Right forelimb (tissue), 1 donor: Measurements from ENCODE around the gene SEC16A.

Experiments used
- DNase-seq: peaks from one replicate; pipeline ENCODE4 v3.0.0-alpha.2; 2018

SEC16A gene

DNA sequence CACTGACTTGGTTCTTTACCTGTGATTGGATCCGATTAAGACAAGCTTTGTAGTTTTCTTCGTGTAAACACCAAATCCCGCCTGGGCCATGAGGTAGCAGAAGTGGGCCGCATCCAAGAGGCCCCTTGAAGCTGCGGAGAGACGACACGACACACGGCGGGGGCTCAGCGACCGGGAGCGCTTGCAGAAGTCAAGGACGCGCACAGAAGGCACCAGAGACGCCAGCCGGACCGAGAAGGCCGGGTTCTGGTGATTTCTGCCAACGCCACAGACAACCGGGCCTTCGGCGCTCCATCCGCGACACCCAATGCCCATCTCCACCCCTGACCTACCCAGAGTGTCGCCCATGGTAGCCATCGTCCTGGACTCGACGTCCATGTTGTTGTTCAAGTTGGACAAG lies 23.4 kb downstream of the SEC16A start:
- DNase-seq, result no peak

DNA sequence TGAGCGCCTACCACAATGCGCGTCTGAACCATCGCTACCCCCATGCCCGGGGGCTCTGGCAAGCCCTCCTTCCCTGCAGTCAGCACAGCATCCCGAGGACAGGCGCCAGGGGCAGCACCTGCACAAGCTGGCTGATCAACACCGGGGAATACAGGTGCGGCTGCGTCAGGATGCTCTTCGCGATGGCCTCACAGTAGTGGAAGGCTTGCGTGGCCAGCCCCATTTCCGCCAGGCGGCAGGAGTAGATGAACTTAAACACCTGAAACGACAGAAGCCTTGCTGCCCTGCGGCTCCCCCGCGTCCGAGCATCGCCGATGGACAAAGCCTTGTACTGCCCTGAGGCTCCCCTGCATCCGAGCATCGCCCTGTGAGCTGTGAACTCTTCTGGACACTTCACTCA lies 25.5 kb downstream of the SEC16A start:
- DNase-seq, result no peak

DNA sequence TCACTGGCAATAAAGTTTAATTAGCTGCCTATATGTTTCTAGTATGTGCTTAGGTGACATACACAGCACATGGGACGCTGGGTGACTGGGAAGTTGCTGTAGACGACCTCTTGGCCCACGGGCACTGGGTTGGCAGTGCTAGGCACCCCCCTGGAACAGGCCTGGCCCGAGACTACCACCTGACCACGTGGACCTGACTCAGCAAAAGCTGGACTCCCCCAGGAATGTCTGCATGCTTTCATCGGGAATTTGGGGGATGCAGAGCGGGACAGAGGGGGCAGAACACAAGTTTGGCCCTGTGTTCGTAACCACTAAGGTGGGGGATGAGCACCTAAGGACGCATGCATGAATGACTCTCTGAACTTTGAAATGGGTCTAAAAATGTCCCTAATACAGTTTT lies 26.6 kb downstream of the SEC16A start:
- DNase-seq, result no peak

DNA sequence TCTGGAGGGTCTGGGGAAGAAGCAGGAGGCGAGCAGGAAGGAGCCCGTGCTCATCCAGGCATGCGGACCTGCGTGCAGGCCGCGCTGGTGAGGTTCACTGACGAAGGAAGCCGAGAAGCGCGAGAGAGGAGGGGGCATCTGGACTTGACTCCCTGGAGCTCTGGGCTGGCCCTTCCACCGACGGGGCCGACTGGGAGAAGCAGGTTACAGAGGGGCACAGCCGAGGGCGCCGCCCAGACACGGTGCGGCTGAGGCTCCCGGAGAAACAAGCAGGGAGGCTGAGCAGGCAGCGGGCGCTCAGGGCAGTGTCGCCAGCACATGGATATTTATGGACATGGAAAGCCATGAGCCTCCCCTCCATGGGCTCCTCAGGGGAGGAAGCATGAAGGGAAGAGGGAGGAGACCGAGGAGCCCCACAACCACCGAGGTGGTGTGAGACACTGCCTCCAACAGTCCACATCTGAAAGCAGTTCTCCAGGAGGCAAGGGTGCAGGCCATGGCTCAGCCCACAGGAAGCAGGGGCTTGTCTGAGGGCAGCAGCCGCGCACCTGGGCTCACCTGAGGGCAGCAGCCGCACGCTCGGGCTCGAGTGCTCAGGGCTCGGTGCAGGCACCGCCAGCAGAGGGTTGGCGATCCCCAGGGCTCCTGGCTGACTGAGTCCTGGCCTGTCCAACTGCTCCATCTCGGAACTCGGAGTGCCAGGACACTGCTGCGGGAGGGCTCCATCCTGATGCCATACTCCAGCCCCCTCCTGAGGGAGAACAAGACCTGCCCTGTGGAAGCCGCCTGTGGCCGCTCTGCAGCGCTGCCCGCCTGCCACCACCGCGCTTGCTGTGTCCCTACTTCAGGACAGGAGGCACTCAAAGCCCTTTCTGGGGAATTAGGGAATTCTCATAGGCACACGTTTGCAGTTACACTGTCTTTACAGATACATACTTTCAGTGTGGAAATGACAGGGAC lies 27.5 kb downstream of the SEC16A start:
- DNase-seq, result no peak

DNA sequence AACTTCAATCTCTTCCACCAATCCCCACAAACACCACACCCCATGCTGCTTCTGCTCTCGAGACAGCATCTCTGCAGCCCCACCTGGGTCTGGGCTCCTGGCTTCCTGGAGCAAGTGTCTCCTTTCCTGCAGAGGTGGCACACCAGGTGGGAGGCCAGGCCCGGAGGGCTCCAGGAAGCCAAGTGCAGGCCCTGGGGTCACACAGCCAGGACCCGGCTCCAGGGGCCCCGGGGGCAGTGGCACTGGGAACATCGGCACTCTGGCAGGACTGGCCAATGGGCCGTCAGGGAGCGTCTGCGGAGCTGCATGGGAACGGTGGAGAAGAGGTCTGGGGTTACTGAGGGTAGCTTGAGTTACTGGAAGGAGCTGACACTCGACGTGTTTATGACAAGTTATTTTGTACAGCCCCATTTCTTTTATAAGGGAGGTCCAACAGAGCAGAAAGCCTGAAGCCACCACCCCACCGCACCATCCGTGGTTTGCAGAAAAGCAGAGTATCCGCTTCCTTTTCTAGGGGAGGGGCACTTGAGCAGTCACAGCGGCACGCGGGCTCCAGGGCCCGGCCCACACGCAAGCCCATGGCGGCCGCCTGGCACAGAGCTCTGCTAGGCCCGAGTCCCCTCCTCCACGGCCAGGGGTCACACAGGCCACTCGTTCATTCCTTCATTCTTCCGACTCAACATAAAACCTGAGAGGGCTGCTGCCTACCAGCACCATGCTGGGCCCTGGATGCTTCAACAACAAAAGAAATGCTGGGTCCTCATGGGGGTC lies 28.6 kb downstream of the SEC16A start:
- no peak for DNase-seq

DNA sequence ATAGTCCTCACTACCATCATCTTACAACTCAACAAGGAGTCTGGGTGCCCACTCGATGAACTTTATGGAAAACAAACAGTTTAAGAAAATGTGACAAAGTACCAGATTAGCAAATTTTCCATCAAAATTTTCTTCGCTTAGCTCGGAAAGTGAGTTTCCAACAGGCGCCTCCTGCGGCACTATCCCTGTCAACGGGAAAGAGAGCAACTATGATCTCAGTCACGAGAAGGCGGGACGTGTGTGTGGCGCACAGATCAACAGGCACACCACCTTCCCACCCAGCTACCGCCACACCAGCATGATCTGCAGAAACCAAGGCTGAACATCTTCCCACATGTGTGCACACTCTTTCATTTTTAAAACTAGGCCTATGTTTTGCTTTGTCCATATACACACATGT lies 29.5 kb downstream of the SEC16A start:
- DNase-seq, result no peak

DNA sequence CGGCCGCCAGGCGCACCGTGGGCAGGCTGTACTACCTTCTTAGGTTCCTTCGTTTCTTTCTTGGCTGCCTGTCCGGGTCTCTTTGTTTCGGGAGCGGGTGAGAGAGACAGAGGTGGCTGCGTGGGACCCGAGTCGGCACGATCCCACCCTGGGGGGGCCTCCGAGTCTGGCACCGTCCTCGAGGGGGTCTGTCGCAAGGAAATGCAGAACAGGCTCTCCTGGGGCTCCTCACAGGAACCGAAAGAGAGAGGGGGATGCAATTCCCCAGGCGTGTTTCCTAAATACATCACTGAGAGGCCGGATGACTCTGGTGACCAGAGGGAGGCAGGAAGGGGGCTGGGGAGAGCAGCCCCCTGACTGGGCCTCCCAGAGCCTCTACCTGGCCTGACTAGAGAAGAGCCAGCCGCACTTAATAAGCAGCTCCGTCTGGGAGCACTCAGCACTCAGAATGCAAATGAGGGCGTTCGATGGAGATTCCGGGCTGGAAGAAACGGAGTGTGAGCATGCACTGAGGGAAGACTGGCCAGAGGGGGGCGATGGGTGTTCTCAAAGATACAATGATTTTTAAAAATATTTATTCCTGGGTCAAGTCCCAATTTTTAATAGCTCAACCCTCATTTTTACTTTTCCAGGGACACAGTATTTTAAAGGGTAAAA lies 31.5 kb downstream of the SEC16A start:
- no peak for DNase-seq

DNA sequence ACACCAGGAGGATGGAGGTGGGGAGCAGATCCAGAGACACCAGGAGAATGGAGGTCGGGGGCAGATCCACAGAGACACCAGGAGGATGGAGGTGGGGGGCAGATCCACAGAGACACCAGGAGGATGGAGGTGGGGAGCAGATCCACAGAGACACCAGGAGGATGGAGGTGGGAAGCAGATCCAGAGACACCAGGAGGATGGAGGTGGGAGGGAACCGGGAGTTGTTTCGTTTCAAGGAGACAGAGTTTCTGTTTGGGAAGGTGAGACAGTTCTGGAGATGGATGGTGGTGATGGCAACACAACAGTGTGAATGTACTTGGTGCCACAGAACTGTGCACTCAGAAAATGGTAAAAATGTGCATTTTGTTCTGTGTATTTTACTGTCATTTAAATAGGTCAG lies 34.2 kb downstream of the SEC16A start:
- no peak for DNase-seq

DNA sequence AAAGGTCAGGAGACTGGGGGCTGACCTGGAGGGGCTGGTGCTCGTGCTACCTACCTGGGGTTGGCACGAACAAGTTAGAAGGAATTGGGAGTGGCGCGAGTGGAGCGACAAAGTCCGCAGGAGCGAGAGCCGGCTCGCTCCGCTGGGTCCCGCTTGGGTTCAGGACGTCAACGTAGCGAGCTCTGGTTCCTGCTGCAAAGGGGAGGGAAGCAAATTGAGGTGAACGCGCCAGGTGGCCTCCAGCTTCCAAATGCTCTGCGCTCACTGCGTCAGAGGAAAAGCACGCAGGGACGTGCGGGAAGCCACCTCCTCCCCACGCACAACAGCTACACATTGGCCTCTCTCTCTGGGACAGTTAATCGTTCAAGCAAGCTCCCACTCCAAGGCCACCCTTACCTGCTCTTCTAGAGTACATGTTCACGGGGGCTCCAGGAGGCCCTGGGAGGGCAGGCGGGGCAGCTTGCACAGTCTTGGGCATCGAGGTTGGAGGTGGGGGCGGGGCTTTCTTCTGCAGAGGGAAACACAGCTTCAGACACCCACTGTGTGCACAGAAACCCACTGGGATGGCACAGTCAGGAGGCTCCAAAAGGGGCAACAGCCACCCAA lies 35.6 kb downstream of the SEC16A start:
- DNase-seq, result no peak

DNA sequence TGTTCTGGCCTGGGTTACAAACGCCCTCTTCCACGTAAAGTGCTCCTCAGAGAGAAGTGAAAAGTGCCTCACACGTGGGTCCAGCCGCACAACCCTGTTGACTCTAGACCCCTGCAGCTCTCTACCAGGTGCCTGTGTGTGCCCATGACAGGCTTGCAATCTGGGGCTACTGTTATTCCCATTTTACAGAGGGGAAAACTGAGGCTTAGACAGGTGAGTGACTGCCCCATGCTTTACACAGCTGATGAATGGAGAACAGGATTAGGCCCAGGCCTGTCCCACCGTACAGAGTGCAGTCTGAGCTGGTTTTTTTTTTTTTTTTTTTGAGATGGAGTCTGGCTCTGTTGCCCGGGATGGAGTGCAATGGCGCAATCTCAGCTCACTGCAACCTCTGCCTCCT lies 37.0 kb downstream of the SEC16A start:
- DNase-seq, result no peak

GRCh38 chr9:136444102-136444501 lies 38.7 kb downstream of the SEC16A start:
- no peak for DNase-seq

GRCh38 chr9:136443687-136444086 lies 39.2 kb downstream of the SEC16A start:
- DNase-seq, result no peak

DNA sequence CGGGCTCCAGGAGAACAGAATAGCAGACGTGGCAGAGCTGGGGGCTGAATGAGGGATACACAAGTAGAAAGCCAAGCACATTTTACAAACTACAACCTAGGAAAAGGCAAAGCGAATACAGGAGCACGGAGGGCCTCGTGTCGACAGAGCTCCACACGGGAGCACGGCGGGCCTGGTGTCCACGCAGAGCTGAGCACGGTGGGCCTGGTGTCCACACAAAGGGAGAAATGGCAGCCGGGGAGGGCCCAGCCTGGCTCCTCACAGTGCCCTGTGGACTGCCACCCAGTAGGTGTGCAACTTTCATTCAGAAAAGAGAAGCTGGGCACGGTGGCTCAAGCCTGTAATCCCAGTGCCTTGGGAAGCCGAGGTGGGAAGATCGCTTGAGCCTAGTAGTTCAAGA lies 39.8 kb downstream of the SEC16A start:
- no peak for DNase-seq

DNA sequence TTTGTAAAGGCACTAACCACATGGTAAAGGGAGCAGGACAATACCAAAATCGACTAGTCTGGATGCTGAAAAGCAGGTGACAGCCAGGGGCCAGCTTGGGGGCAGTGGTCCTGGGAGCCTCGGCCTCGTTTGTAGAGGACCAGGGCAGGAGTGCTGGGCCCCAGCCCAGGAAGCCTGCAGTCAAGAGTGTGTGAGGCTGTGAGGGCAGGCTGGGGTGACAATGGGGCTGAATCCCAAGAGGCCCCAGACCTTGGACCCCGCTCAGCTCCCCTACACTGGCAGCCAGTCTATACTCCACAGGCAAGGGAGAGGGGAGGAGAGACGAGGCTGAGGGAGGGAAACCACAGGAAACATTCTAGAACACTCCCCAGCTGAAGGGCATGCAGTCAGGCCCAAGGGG lies 40.6 kb downstream of the SEC16A start:
- no peak for DNase-seq

DNA sequence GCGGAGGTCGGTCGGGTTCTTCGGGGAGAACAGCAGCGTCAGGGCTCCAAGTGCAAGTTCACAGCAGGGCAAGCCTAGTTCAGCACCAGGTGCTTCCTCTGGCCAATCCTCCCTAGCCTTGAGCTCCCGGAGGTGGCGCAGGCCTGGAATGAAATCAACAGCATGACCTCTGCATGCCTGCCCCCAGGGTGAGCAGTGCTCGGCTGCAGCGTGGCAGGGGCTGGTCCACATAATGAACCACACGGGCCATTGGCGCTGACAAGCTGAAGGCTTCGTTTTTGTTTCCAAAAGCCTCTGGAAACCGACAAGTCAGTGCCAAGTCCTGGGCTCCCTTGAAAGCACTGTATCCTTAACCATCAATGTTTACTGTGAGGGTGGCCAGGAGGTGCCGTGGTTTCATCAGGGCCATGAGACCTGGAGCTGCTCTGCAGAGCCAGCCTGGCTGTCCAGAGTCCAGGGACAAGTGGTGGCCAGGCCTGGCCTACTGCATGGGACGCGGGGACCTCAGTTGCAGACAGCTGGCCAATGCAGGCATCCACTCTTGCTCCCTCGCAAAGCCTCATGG lies 41.1 kb downstream of the SEC16A start:
- no peak for DNase-seq

DNA sequence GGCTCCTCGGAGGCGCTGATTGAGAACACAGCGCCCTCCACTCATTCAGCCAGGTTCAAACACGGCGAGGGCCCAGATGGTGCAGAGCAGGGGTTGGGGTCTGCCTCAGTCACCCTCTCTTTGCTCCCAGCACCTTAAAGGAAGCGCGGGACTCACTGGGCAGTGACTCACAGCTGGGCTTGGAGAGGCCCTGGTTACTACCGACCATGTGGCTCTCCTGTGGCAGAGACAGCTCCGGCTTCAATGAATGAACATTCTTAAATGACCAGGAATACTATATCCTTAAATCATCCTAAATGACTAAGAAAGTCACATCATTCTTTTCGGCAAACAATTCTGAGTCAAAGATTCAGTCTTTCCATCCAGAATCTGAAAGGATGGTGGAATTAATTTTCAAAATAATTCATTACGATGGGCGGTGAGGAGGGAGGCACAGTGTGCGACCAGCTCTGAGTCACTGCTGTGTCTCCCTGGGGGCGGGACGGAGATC lies 41.6 kb downstream of the SEC16A start:
- DNase-seq, result no peak

DNA sequence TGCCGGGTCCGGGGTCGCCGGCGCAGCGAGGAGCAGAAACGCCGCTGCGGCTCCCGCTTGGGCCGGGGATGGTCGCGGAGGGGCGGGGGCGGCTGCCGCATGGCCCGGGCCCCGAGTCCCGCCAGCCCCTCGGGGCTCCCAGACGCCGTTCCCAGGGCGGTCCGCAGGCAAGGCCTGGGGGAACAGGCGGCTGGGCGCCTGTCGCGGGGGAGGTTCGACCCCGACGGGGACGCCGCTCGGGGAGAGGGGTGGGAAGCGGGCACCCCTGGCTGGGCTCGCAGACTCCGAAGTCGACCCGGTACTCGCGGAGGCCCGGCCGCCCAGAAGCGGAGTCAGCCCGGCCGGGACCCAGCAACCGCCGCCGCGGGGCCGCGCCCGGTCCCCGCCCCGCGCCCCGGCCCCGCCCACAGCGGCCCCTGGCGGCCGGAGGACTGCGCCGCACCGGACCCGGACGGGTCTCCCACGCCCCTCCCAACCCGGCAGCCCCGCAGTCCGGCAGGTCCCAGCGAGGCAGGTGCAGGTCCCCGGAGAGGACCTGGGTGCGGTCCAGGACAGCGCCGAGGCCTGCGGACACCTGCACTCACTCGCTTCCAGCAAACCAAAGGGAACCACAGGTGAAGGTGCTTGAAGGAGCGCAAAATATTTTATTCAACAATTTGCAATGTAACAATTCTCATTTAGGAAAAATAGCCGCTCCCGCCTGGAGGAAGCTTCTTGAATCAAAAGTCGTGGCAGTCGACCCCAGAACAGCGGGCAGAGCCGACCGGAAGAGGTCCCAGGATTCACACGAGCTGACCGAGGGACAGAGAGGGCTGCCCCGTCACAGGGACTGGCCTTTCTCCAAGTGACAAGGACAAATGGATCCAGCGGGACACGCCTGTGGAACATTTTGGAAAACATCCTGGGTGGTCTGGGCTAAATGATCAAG lies 43.1 kb downstream of the SEC16A start, which contains the start of gene INPP5E:
TSS of gene INPP5E (minus strand) at position 365 of the 928 bp plus-strand sequence. CDS start 426 bp downstream, outside the sequence.
- DNase-seq, result peak; percentile 91

- DNase-seq, result no peak
Measured at GRCh38 chr9:136438548-136439480, 44.0 kb downstream of the SEC16A start.

DNA sequence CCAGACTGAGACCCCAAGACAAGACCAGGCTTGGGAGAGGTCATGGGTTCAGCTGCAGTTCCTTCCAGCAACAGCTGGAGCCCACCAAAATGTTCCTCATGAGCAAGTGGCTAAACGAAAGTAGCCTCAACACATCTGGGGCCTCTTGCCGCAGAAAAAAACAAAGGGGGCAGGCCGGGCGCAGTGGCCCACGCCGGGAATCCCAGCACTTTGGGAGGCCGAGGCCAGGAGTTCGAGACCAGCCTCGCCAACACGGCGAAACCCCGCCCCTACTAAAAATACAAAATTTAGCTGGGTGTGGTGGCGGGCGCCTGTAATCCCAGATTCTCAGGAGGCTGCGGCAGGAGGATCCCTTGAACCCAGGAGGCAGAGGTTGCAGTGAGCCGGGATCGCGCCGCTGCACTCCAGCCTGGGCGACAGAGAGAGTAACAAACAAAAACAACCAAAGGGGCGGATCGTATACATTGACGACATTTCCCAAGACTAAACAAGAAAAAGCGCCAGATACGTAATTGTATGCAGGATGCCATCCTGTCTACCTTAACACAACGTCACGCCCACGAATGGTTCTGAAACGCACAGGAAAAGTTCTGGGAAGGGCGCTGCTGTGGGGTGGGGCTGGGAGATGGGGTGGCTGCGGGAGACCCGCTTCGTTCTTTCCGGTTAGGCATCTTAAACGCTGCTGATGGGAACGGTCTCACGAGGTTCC lies 44.8 kb downstream of the SEC16A start:
- no peak for DNase-seq
